HCT116 (cell line): Measurements from ENCODE around the gene IMPG2. TPM values are rescaled to one million over a fixed set of nuclear protein-coding genes. Genes with fewer than 3 reads are reported as not detected.

Experiments
- ATAC-seq: fragments of 200-7000 bp; cut with Tn5 transposase; 2 replicates; pipeline ENCODE4 v1.9.1; 2020; ENCODE audit warnings: mild to moderate bottlenecking, moderate library complexity
- BruUV-seq: library from RNA; stranded (reverse); fragments of 400-500 nt; replicated peaks from 2 replicates; lab custom pipeline; 2021; lab: Mats Ljungman, UMichigan
- CTCF ChIA-PET: fragments of 300-600 bp; sonication (Branson Sonifier 250); formaldehyde crosslinking; loops from one replicate; lab custom pipeline; 2021; ENCODE audit warnings: antibody characterized with exemption; lab: Charles Lee
- POLR2A ChIA-PET: fragments of 300-600, 350-600 bp; sonication (Branson Sonifier 250); formaldehyde crosslinking; loops from one replicate; lab custom pipeline; 2021; ENCODE audit warnings: antibody characterized with exemption; lab: Charles Lee
- RAD21 ChIA-PET, 2 experiments: fragments of 300-600 bp; sonication (Branson Sonifier 250); formaldehyde crosslinking; loops; one replicate each; lab custom pipeline; 2023; ENCODE audit warnings: low total read pairs in 2 of 2; ENCODE audit not compliant: uncharacterized antibody in 2 of 2, unreplicated experiment in 2 of 2, low non-redundant PET in 1 of 2; lab: Charles Lee
- DNase-seq: peaks from one replicate; pipeline ENCODE4 v3.0.0-alpha.2; 2010; ENCODE audit warnings: low read depth, low spot score
- H2AFZ ChIP-seq: fragments of 200-600 bp; shearing (Covaris generic), sonication (generic); 2 replicates; pipeline ENCODE4 v1.6.1; 2017; ENCODE audit warnings: low read depth, mixed run types, mixed read lengths, antibody characterized with exemption, low read length; ENCODE audit not compliant: poor library complexity, severe bottlenecking
- H3K27ac ChIP-seq: 2 replicates; pipeline ENCODE4 v1.5.1; 2012; ENCODE audit warnings: low read depth, low read length
- H3K27me3 ChIP-seq: fragments of 200-600 bp; sonication (generic); 2 replicates; pipeline ENCODE4 v1.6.1; 2016; ENCODE audit warnings: mixed run types, low read length, mixed read lengths; ENCODE audit not compliant: insufficient read depth
- H3K36me3 ChIP-seq, 2 experiments: fragments of 200-500 bp in 1 of 2; fragments of 200-600 bp in 1 of 2; sonication (Bioruptor generic) in 1 of 2; sonication (generic) in 1 of 2; 2 replicates each; pipeline versions ENCODE4 v1.5.1 to v1.6.1; 2014 to 2016; ENCODE audit warnings: low read length in 2 of 2, inconsistent platforms in 1 of 2, mixed read lengths in 1 of 2, mixed run types in 1 of 2; ENCODE audit not compliant: insufficient read depth in 2 of 2, control insufficient read depth in 1 of 2
- H3K4me1 ChIP-seq, 2 experiments: fragments of 200-600 bp in 1 of 2; sonication (generic) in 1 of 2; 2 replicates each; pipeline versions ENCODE4 v1.5.1 to v1.6.1; 2012 to 2017; ENCODE audit warnings: low read length in 2 of 2, inconsistent platforms in 1 of 2, mild to moderate bottlenecking in 1 of 2, mixed read lengths in 1 of 2, mixed run types in 1 of 2, moderate library complexity in 1 of 2; ENCODE audit not compliant: insufficient read depth in 2 of 2, control insufficient read depth in 1 of 2
- H3K4me2 ChIP-seq: fragments of 200-600 bp; sonication (generic); 2 replicates; pipeline ENCODE4 v1.6.1; 2017; ENCODE audit warnings: mixed run types, low read length, mixed read lengths
- H3K4me3 ChIP-seq, 2 experiments: fragments of 200-600 bp in 1 of 2; sonication (generic) in 1 of 2; replicated peaks in 1 of 2; 2 replicates each; pipeline ENCODE4 v1.5.1; 2011 to 2016; ENCODE audit warnings: low read length in 2 of 2, control low read depth in 1 of 2, low read depth in 1 of 2, mild to moderate bottlenecking in 1 of 2, mixed read lengths in 1 of 2, mixed run types in 1 of 2
- H3K79me2 ChIP-seq: fragments of 200-600 bp; sonication (generic); 2 replicates; pipeline ENCODE4 v1.6.1; 2017; ENCODE audit warnings: mild to moderate bottlenecking, mixed run types, low read length, moderate library complexity, mixed read lengths; ENCODE audit not compliant: insufficient read depth
- H3K9ac ChIP-seq: fragments of 200-600 bp; sonication (generic); 2 replicates; pipeline ENCODE4 v1.6.1; 2016; ENCODE audit warnings: low read length, mixed read lengths
- H3K9me2 ChIP-seq: fragments of 200-600 bp; sonication (generic), shearing (Covaris generic); 2 replicates; pipeline ENCODE4 v1.6.1; 2017; ENCODE audit warnings: mixed run types, mild to moderate bottlenecking, moderate library complexity; ENCODE audit not compliant: insufficient read depth
- H3K9me3 ChIP-seq, 2 experiments: fragments of 200-500 bp in 1 of 2; fragments of 200-600 bp in 1 of 2; sonication (Bioruptor generic) in 1 of 2; sonication (generic) in 1 of 2; 2 replicates each; pipeline ENCODE4 v1.6.1; 2014 to 2017; ENCODE audit warnings: low read length in 2 of 2, mixed read lengths in 2 of 2, inconsistent platforms in 1 of 2, low read depth in 1 of 2, mild to moderate bottlenecking in 1 of 2, mixed run types in 1 of 2, moderate library complexity in 1 of 2; ENCODE audit not compliant: control insufficient read depth in 1 of 2, insufficient read depth in 1 of 2
- H4K20me1 ChIP-seq: fragments of 200-600 bp; sonication (generic), shearing (Covaris generic); 2 replicates; pipeline ENCODE4 v1.6.1; 2017; ENCODE audit warnings: mixed run types, mild to moderate bottlenecking, moderate library complexity; ENCODE audit not compliant: insufficient read depth
- CBX3 ChIP-seq: IDR thresholded peaks from 2 replicates; pipeline ENCODE4 v1.6.1; 2012; ENCODE audit warnings: low read depth
- CEBPB ChIP-seq: IDR thresholded peaks from 2 replicates; pipeline ENCODE4 v1.6.1; 2012; ENCODE audit warnings: low read depth
- EGR1 ChIP-seq: IDR thresholded peaks from 2 replicates; pipeline ENCODE4 v1.6.1; 2012; ENCODE audit warnings: low read depth
- EZH2 ChIP-seq: fragments of 200-600 bp; sonication (generic); IDR thresholded peaks from 2 replicates; pipeline ENCODE4 v1.6.1; 2017; ENCODE audit warnings: antibody characterized with exemption, mixed run types
- EZH2phosphoT487 ChIP-seq: fragments of 200-600 bp; IDR thresholded peaks from 2 replicates; pipeline ENCODE4 v1.6.1; 2018; ENCODE audit warnings: antibody characterized with exemption, borderline replicate concordance
- FOSL1 ChIP-seq: IDR thresholded peaks from 2 replicates; pipeline ENCODE4 v1.6.1; 2012; ENCODE audit warnings: low read depth
- POLR2A ChIP-seq: IDR thresholded peaks from 2 replicates; pipeline ENCODE4 v1.7.0; 2011; ENCODE audit warnings: borderline replicate concordance; ENCODE audit not compliant: insufficient read depth, insufficient read length; ENCODE audit errors: extremely low read depth
- POLR2AphosphoS5 ChIP-seq: IDR thresholded peaks from 2 replicates; pipeline ENCODE4 v1.6.1; 2011; ENCODE audit warnings: mild to moderate bottlenecking, low read depth, low read length, moderate library complexity
- RAD21 ChIP-seq: IDR thresholded peaks from 2 replicates; pipeline ENCODE4 v1.6.1; 2012; ENCODE audit warnings: low read depth, mild to moderate bottlenecking
- SIN3A ChIP-seq: IDR thresholded peaks from 2 replicates; pipeline ENCODE4 v1.6.1; 2012; ENCODE audit warnings: low read depth
- SP1 ChIP-seq: IDR thresholded peaks from 2 replicates; pipeline ENCODE4 v1.6.1; 2012; ENCODE audit warnings: low read depth
- SRF ChIP-seq: IDR thresholded peaks from 2 replicates; pipeline ENCODE4 v1.6.1; 2012; ENCODE audit warnings: low read depth
- TCF7L2 ChIP-seq: IDR thresholded peaks from 2 replicates; pipeline ENCODE4 v1.7.0; 2011; ENCODE audit warnings: borderline replicate concordance, inconsistent platforms; ENCODE audit not compliant: insufficient read depth, insufficient read length; ENCODE audit errors: extremely low read depth
- intact Hi-C: fragments of 100-400 bp; cut with micrococcal nuclease; formaldehyde crosslinking; loops from 2 replicates; pipeline ENCODE4 v1.10.0; 2022
- total RNA-seq: library from RNA; stranded (reverse); gene quantifications from one replicate; pipeline ENCODE4 v1.2.1, GENCODE V29; 2021; ENCODE audit not compliant: unreplicated experiment
- TF ChIP-seq, protein P1 (sequence below): IDR thresholded peaks from 2 replicates; pipeline ENCODE4 v1.6.1; 2012
- TF ChIP-seq, protein P2 (sequence below): IDR thresholded peaks from 2 replicates; pipeline ENCODE4 v1.6.1; 2012
- TF ChIP-seq, protein P3 (sequence below): IDR thresholded peaks from 2 replicates; pipeline ENCODE4 v1.6.1; 2011; ENCODE audit warnings: mild to moderate bottlenecking, low read length, moderate library complexity; ENCODE audit not compliant: insufficient replicate concordance; ENCODE audit errors: extremely low read depth
- TF ChIP-seq, protein P4 (sequence below), 3 experiments: fragments of 200-600 bp in 1 of 3; sonication (generic) in 1 of 3; IDR thresholded peaks in 2 of 3; conservative IDR thresholded peaks in 1 of 3; 2 replicates each; pipeline ENCODE4 v1.5.1; 2012 to 2017; ENCODE audit warnings: low read depth in 2 of 3, low read length in 2 of 3, antibody characterized with exemption in 1 of 3, borderline replicate concordance in 1 of 3, control low read depth in 1 of 3, mild to moderate bottlenecking in 1 of 3, mixed read lengths in 1 of 3, mixed run types in 1 of 3, moderate library complexity in 1 of 3; ENCODE audit not compliant: insufficient read depth in 1 of 3

The IMPG2 gene
- total RNA-seq, 1 experiment from 2014 or later: 0.20 TPM

DNA sequence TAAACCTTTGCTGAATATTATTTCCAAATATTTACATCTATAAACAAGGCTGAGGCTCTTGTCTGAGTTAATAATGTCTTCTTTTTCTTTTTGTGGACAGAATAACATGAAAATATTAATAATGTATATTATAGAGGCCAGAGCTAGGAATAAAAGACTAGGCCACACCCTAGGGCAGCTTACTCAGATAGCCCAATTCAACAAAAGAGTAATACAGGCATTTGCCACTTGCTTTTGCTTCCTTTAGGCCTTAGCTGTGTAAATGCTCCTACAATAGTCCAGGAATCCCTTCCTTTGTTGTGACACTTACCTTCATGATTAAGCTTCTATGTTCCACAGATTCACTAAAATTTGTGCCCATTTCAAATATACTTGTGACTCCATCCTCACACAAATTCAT, 16.5 kb downstream of the IMPG2 start:
- CTCF ChIA-PET: no interaction called here
- RAD21 ChIA-PET: no interaction called here
- H3K36me3 ChIP-seq: no peaks in the 10 kb centered on the region
- no peak overlapping the region for H3K9ac ChIP-seq
- DNase-seq: no peak
- intact Hi-C loops: no loop called here
- H3K27me3 ChIP-seq: no peaks in the 10 kb centered on the region
- H3K9me2 ChIP-seq: no peaks in the 10 kb centered on the region
- ATAC-seq: no peak
- H3K79me2 ChIP-seq: no peaks in the 10 kb centered on the region
- BruUV-seq: no TSS peak
- no peaks in the 10 kb centered on the region for H3K4me1 ChIP-seq
- H3K4me3 ChIP-seq: no peak overlapping the region
- no peak overlapping the region for H3K4me2 ChIP-seq
- POLR2A ChIA-PET: no interaction called here
- no peak overlapping the region for H3K27ac ChIP-seq
- H2AFZ ChIP-seq: no peak overlapping the region
- H4K20me1 ChIP-seq: no peaks in the 10 kb centered on the region
- H3K9me3 ChIP-seq: peaks cover 0 to 4% of the 10 kb centered on the region in 2 experiments; a peak in 1 of 4 replicates
- TF ChIP-seq EGR1: no peak
- no peak for TF ChIP-seq CEBPB
- no peak for TF ChIP-seq SIN3A
- no peak for TF ChIP-seq POLR2A
- TF ChIP-seq, all 23 proteins: peak for 0

DNA sequence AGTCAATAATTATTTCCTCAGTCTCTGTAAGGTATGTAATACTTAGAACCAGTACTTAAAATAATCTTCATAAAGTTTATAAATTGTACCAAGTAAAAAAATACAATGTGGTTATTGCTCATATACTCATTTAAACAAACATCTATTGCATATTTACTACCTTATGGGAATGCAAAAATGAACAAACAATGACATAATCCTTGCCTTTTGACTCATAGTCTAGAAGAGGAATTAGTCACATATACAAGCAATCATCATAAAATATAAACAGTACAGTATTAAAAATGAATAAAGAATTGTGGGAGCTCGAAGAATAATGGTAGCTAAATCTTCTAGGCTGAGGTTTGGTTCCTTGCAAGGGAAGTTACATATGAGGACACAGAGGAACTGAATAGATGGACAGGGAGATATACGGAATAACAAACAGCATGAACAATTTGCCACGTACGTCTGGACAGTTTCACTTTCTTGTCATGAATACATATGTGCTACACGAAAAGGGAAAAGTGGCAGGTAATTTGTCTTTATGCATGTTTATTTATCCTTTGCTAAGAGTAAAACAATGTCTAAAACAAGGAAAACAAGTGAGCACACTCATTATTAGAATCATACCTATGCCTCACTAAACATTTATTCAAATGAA, 17.2 kb downstream of the IMPG2 start:
- DNase-seq (no peak), ATAC-seq (no peak)
- Histone ChIP-seq H3K27ac (no peak overlapping the region), H3K4me1 (no peaks in the 10 kb centered on the region), H3K9ac (no peak overlapping the region), H3K9me2 (no peaks in the 10 kb centered on the region), H2AFZ (no peak overlapping the region), H4K20me1 (no peaks in the 10 kb centered on the region), H3K36me3 (no peaks in the 10 kb centered on the region), H3K4me2 (no peak overlapping the region), H3K4me3 (no peak overlapping the region), H3K27me3 (no peaks in the 10 kb centered on the region), H3K9me3 (peaks cover 0 to 3% of the 10 kb centered on the region in 2 experiments; a peak in 1 of 4 replicates), H3K79me2 (no peaks in the 10 kb centered on the region)
- ChIA-PET POLR2A (no interaction called here), RAD21 (no interaction called here), CTCF (no interaction called here)
- TF ChIP-seq SP1 (no peak), EZH2 (no peak), CBX3 (no peak), CEBPB (no peak), RAD21 (no peak), FOSL1 (no peak), POLR2AphosphoS5 (no peak), EZH2phosphoT487 (no peak), TCF7L2 (no peak), SRF (no peak)
- TF ChIP-seq, protein P1, sequence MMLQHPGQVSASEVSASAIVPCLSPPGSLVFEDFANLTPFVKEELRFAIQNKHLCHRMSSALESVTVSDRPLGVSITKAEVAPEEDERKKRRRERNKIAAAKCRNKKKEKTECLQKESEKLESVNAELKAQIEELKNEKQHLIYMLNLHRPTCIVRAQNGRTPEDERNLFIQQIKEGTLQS: no peak
- TF ChIP-seq, protein P2, sequence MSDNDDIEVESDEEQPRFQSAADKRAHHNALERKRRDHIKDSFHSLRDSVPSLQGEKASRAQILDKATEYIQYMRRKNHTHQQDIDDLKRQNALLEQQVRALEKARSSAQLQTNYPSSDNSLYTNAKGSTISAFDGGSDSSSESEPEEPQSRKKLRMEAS: no peak
- TF ChIP-seq, protein P3, sequence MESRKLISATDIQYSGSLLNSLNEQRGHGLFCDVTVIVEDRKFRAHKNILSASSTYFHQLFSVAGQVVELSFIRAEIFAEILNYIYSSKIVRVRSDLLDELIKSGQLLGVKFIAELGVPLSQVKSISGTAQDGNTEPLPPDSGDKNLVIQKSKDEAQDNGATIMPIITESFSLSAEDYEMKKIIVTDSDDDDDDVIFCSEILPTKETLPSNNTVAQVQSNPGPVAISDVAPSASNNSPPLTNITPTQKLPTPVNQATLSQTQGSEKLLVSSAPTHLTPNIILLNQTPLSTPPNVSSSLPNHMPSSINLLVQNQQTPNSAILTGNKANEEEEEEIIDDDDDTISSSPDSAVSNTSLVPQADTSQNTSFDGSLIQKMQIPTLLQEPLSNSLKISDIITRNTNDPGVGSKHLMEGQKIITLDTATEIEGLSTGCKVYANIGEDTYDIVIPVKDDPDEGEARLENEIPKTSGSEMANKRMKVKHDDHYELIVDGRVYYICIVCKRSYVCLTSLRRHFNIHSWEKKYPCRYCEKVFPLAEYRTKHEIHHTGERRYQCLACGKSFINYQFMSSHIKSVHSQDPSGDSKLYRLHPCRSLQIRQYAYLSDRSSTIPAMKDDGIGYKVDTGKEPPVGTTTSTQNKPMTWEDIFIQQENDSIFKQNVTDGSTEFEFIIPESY: no peak
- TF ChIP-seq, protein P4, sequence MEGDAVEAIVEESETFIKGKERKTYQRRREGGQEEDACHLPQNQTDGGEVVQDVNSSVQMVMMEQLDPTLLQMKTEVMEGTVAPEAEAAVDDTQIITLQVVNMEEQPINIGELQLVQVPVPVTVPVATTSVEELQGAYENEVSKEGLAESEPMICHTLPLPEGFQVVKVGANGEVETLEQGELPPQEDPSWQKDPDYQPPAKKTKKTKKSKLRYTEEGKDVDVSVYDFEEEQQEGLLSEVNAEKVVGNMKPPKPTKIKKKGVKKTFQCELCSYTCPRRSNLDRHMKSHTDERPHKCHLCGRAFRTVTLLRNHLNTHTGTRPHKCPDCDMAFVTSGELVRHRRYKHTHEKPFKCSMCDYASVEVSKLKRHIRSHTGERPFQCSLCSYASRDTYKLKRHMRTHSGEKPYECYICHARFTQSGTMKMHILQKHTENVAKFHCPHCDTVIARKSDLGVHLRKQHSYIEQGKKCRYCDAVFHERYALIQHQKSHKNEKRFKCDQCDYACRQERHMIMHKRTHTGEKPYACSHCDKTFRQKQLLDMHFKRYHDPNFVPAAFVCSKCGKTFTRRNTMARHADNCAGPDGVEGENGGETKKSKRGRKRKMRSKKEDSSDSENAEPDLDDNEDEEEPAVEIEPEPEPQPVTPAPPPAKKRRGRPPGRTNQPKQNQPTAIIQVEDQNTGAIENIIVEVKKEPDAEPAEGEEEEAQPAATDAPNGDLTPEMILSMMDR (IDR thresholded peaks at IDR 0.05 in 2 of 3, conservative IDR thresholded peaks at IDR 0.05 in 1 of 3; ENCODE audit: borderline replicate concordance in 1 of 3, insufficient read depth in 1 of 3, low read depth in 2 of 3, low read length in 2 of 3): no peak
- intact Hi-C loops: no loop called here
- BruUV-seq: no TSS peak
